Measurements from ENCODE around the gene SSBP2. TPM values are rescaled to one million over a fixed set of nuclear protein-coding genes. Genes with fewer than 3 reads are reported as not detected.
"Not testable (repeated sequence)": the region's sequence is repeated elsewhere in the genome, so short reads cannot be mapped to it uniquely, and the experiment has no call there.

Gene SSBP2
- polyA plus RNA-seq, 2 donors: 18.8 to 25.3 TPM

GRCh38 chr5:81631621-81632020, 119.3 kb downstream of the SSBP2 start:
- no peaks in the 10 kb centered on the region for H3K9me3 ChIP-seq (ENCODE audit: control insufficient read depth in 2 of 2, insufficient read depth in 1 of 2, low read depth in 1 of 2, low read length in 1 of 2)
- H3K4me1 ChIP-seq (ENCODE audit: control insufficient read depth in 2 of 2, insufficient read depth in 2 of 2, low read length in 1 of 2): no peaks in the 10 kb centered on the region
- no peaks in the 10 kb centered on the region for H3K27me3 ChIP-seq (ENCODE audit: control insufficient read depth in 1 of 2, insufficient read depth in 2 of 2, low read length in 2 of 2)
- H3K4me3 ChIP-seq (ENCODE audit: low read depth in 1 of 2, low read length in 2 of 2): no peak overlapping the region
- H3K36me3 ChIP-seq (ENCODE audit: control insufficient read depth in 2 of 2, insufficient read depth in 2 of 2, low read length in 1 of 2): no peaks in the 10 kb centered on the region
- H3K27ac ChIP-seq (ENCODE audit: low read depth in 2 of 2, low read length in 1 of 2): no peak overlapping the region
- WGBS, 2 donors: 58 to 94% methylated on average over 1 of the region's 1 CpG

GRCh38 chr5:81631124-81631523, 119.8 kb downstream of the SSBP2 start:
- H3K9me3 ChIP-seq (ENCODE audit: control insufficient read depth in 2 of 2, insufficient read depth in 1 of 2, low read depth in 1 of 2, low read length in 1 of 2): no peaks in the 10 kb centered on the region
- no peak overlapping the region for H3K4me3 ChIP-seq (ENCODE audit: low read depth in 1 of 2, low read length in 2 of 2)
- H3K27ac ChIP-seq (ENCODE audit: low read depth in 2 of 2, low read length in 1 of 2): no peak overlapping the region
- no peaks in the 10 kb centered on the region for H3K36me3 ChIP-seq (ENCODE audit: control insufficient read depth in 2 of 2, insufficient read depth in 2 of 2, low read length in 1 of 2)
- no peaks in the 10 kb centered on the region for H3K27me3 ChIP-seq (ENCODE audit: control insufficient read depth in 1 of 2, insufficient read depth in 2 of 2, low read length in 2 of 2)
- 72 to 79% methylated on average over 7 of the region's 7 CpGs for WGBS, 2 donors
- H3K4me1 ChIP-seq (ENCODE audit: control insufficient read depth in 2 of 2, insufficient read depth in 2 of 2, low read length in 1 of 2): no peaks in the 10 kb centered on the region

- 59 to 75% methylated on average over 2 of the region's 2 CpGs for WGBS, 2 donors
- Histone ChIP-seq H3K27me3 (ENCODE audit: control insufficient read depth in 1 of 2, insufficient read depth in 2 of 2, low read length in 2 of 2) (no peaks in the 10 kb centered on the region), H3K4me3 (ENCODE audit: low read depth in 1 of 2, low read length in 2 of 2) (no peak overlapping the region), H3K9me3 (ENCODE audit: control insufficient read depth in 2 of 2, insufficient read depth in 1 of 2, low read depth in 1 of 2, low read length in 1 of 2) (no peaks in the 10 kb centered on the region), H3K36me3 (ENCODE audit: control insufficient read depth in 2 of 2, insufficient read depth in 2 of 2, low read length in 1 of 2) (no peaks in the 10 kb centered on the region), H3K27ac (ENCODE audit: low read depth in 2 of 2, low read length in 1 of 2) (no peak overlapping the region), H3K4me1 (ENCODE audit: control insufficient read depth in 2 of 2, insufficient read depth in 2 of 2, low read length in 1 of 2) (no peaks in the 10 kb centered on the region)
Observed at GRCh38 chr5:81630684-81631083, 120.2 kb downstream of the SSBP2 start.

GRCh38 chr5:81629986-81630385, 120.9 kb downstream of the SSBP2 start:
- 100% methylated on average over 1 of the region's 1 CpG for WGBS, 2 donors
- Histone ChIP-seq H3K36me3 (ENCODE audit: control insufficient read depth in 2 of 2, insufficient read depth in 2 of 2, low read length in 1 of 2) (no peaks in the 10 kb centered on the region), H3K27ac (ENCODE audit: low read depth in 2 of 2, low read length in 1 of 2) (no peak overlapping the region)

GRCh38 chr5:81628061-81628460, 122.8 kb downstream of the SSBP2 start:
- not testable (repeated sequence) for H3K4me3 ChIP-seq (ENCODE audit: low read depth in 1 of 2, low read length in 2 of 2); H3K4me1 ChIP-seq (ENCODE audit: control insufficient read depth in 2 of 2, insufficient read depth in 2 of 2, low read length in 1 of 2); H3K36me3 ChIP-seq (ENCODE audit: control insufficient read depth in 2 of 2, insufficient read depth in 2 of 2, low read length in 1 of 2); H3K27me3 ChIP-seq (ENCODE audit: control insufficient read depth in 1 of 2, insufficient read depth in 2 of 2, low read length in 2 of 2); H3K27ac ChIP-seq (ENCODE audit: low read depth in 2 of 2, low read length in 1 of 2); H3K9me3 ChIP-seq (ENCODE audit: control insufficient read depth in 2 of 2, insufficient read depth in 1 of 2, low read depth in 1 of 2, low read length in 1 of 2)
- WGBS, 2 donors: 87 to 91% methylated on average over 4 of the region's 4 CpGs

More at GRCh38 chr5:81629986-81630385, 120.9 kb downstream of the SSBP2 start:
- H3K9me3 ChIP-seq (ENCODE audit: control insufficient read depth in 2 of 2, insufficient read depth in 1 of 2, low read depth in 1 of 2, low read length in 1 of 2): no peaks in the 10 kb centered on the region
- no peak overlapping the region for H3K4me3 ChIP-seq (ENCODE audit: low read depth in 1 of 2, low read length in 2 of 2)
- H3K27me3 ChIP-seq (ENCODE audit: control insufficient read depth in 1 of 2, insufficient read depth in 2 of 2, low read length in 2 of 2): no peaks in the 10 kb centered on the region
- no peaks in the 10 kb centered on the region for H3K4me1 ChIP-seq (ENCODE audit: control insufficient read depth in 2 of 2, insufficient read depth in 2 of 2, low read length in 1 of 2)

GRCh38 chr5:81626524-81626923, 124.4 kb downstream of the SSBP2 start:
- Histone ChIP-seq H3K9me3 (ENCODE audit: control insufficient read depth in 2 of 2, insufficient read depth in 1 of 2, low read depth in 1 of 2, low read length in 1 of 2) (no peaks in the 10 kb centered on the region), H3K36me3 (ENCODE audit: control insufficient read depth in 2 of 2, insufficient read depth in 2 of 2, low read length in 1 of 2) (no peaks in the 10 kb centered on the region), H3K4me1 (ENCODE audit: control insufficient read depth in 2 of 2, insufficient read depth in 2 of 2, low read length in 1 of 2) (no peaks in the 10 kb centered on the region), H3K4me3 (ENCODE audit: low read depth in 1 of 2, low read length in 2 of 2) (no peak overlapping the region), H3K27me3 (ENCODE audit: control insufficient read depth in 1 of 2, insufficient read depth in 2 of 2, low read length in 2 of 2) (no peaks in the 10 kb centered on the region), H3K27ac (ENCODE audit: low read depth in 2 of 2, low read length in 1 of 2) (no peak overlapping the region)
- 20 to 28% methylated on average over 1 of the region's 1 CpG for WGBS, 2 donors

- 93 to 94% methylated on average over 7 of the region's 7 CpGs for WGBS, 2 donors
- no peak overlapping the region for H3K4me3 ChIP-seq (ENCODE audit: low read depth in 1 of 2, low read length in 2 of 2)
- peaks cover 2 to 4% of the 10 kb centered on the region in 2 donors for H3K36me3 ChIP-seq (ENCODE audit: control insufficient read depth in 2 of 2, insufficient read depth in 2 of 2, low read length in 1 of 2)
- peaks cover 0 to 3% of the 10 kb centered on the region in 2 donors for H3K9me3 ChIP-seq (ENCODE audit: control insufficient read depth in 2 of 2, insufficient read depth in 1 of 2, low read depth in 1 of 2, low read length in 1 of 2)
- no peak overlapping the region for H3K27ac ChIP-seq (ENCODE audit: low read depth in 2 of 2, low read length in 1 of 2)
- no peaks in the 10 kb centered on the region for H3K27me3 ChIP-seq (ENCODE audit: control insufficient read depth in 1 of 2, insufficient read depth in 2 of 2, low read length in 2 of 2)
- no peaks in the 10 kb centered on the region for H3K4me1 ChIP-seq (ENCODE audit: control insufficient read depth in 2 of 2, insufficient read depth in 2 of 2, low read length in 1 of 2)
Observed at GRCh38 chr5:81609810-81610375, 141.0 kb downstream of the SSBP2 start.

- Histone ChIP-seq H3K27me3 (ENCODE audit: control insufficient read depth in 1 of 2, insufficient read depth in 2 of 2, low read length in 2 of 2) (no peaks in the 10 kb centered on the region), H3K36me3 (ENCODE audit: control insufficient read depth in 2 of 2, insufficient read depth in 2 of 2, low read length in 1 of 2) (peaks cover 2 to 4% of the 10 kb centered on the region in 2 donors), H3K9me3 (ENCODE audit: control insufficient read depth in 2 of 2, insufficient read depth in 1 of 2, low read depth in 1 of 2, low read length in 1 of 2) (peaks cover 0 to 3% of the 10 kb centered on the region in 2 donors), H3K4me3 (ENCODE audit: low read depth in 1 of 2, low read length in 2 of 2) (no peak overlapping the region), H3K27ac (ENCODE audit: low read depth in 2 of 2, low read length in 1 of 2) (no peak overlapping the region), H3K4me1 (ENCODE audit: control insufficient read depth in 2 of 2, insufficient read depth in 2 of 2, low read length in 1 of 2) (no peaks in the 10 kb centered on the region)
- WGBS, 2 donors: 90 to 92% methylated on average over 1 of the region's 1 CpG
Observed at GRCh38 chr5:81608976-81609375, 141.9 kb downstream of the SSBP2 start.

- WGBS, 2 donors: 82 to 91% methylated on average over 1 of the region's 1 CpG
- Histone ChIP-seq H3K27me3 (ENCODE audit: control insufficient read depth in 1 of 2, insufficient read depth in 2 of 2, low read length in 2 of 2) (no peaks in the 10 kb centered on the region), H3K36me3 (ENCODE audit: control insufficient read depth in 2 of 2, insufficient read depth in 2 of 2, low read length in 1 of 2) (peaks cover 2 to 4% of the 10 kb centered on the region in 2 donors), H3K9me3 (ENCODE audit: control insufficient read depth in 2 of 2, insufficient read depth in 1 of 2, low read depth in 1 of 2, low read length in 1 of 2) (peaks cover 0 to 3% of the 10 kb centered on the region in 2 donors), H3K4me1 (ENCODE audit: control insufficient read depth in 2 of 2, insufficient read depth in 2 of 2, low read length in 1 of 2) (no peaks in the 10 kb centered on the region), H3K27ac (ENCODE audit: low read depth in 2 of 2, low read length in 1 of 2) (no peak overlapping the region), H3K4me3 (ENCODE audit: low read depth in 1 of 2, low read length in 2 of 2) (no peak overlapping the region)
Observed at GRCh38 chr5:81607693-81608092, 143.2 kb downstream of the SSBP2 start.

- Histone ChIP-seq H3K27me3 (ENCODE audit: control insufficient read depth in 1 of 2, insufficient read depth in 2 of 2, low read length in 2 of 2) (no peaks in the 10 kb centered on the region), H3K9me3 (ENCODE audit: control insufficient read depth in 2 of 2, insufficient read depth in 1 of 2, low read depth in 1 of 2, low read length in 1 of 2) (peaks cover 0 to 3% of the 10 kb centered on the region in 2 donors), H3K4me3 (ENCODE audit: low read depth in 1 of 2, low read length in 2 of 2) (no peak overlapping the region), H3K36me3 (ENCODE audit: control insufficient read depth in 2 of 2, insufficient read depth in 2 of 2, low read length in 1 of 2) (peaks cover 2 to 4% of the 10 kb centered on the region in 2 donors), H3K27ac (ENCODE audit: low read depth in 2 of 2, low read length in 1 of 2) (no peak overlapping the region), H3K4me1 (ENCODE audit: control insufficient read depth in 2 of 2, insufficient read depth in 2 of 2, low read length in 1 of 2) (no peaks in the 10 kb centered on the region)
- WGBS, 2 donors: 89 to 100% methylated on average over 2 of the region's 2 CpGs
Observed at GRCh38 chr5:81606150-81606549, 144.7 kb downstream of the SSBP2 start.
